GM18867 (cell line): Measurements from ENCODE around the gene SETBP1.

Experiments used
- ATAC-seq: cut with Tn5 transposase; IDR thresholded peaks from one replicate; pipeline ENCODE4 v1.9.1; 2021; ENCODE audit warnings: mild to moderate bottlenecking, moderate library complexity; ENCODE audit not compliant: unreplicated experiment

Gene SETBP1

DNA sequence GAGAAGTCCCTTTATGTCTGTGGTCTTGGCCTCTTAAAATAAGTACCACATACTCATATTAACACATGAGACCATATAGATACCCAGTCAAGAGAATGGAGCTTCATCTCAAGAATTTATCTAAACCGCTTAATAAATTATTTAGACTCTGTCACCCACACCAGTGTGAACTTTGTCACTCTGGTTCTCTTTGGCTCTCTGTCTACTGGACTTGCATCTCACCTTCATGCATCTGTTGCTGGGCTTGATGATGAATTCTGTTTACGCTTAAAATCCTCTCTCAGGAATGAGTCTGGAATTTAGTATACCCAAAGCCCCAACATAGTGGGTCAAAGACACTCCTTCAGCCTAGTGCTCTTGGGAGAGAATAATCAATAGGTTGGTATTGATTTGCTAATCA is 73.9 kb downstream of the SETBP1 start:
- no peak for ATAC-seq

DNA sequence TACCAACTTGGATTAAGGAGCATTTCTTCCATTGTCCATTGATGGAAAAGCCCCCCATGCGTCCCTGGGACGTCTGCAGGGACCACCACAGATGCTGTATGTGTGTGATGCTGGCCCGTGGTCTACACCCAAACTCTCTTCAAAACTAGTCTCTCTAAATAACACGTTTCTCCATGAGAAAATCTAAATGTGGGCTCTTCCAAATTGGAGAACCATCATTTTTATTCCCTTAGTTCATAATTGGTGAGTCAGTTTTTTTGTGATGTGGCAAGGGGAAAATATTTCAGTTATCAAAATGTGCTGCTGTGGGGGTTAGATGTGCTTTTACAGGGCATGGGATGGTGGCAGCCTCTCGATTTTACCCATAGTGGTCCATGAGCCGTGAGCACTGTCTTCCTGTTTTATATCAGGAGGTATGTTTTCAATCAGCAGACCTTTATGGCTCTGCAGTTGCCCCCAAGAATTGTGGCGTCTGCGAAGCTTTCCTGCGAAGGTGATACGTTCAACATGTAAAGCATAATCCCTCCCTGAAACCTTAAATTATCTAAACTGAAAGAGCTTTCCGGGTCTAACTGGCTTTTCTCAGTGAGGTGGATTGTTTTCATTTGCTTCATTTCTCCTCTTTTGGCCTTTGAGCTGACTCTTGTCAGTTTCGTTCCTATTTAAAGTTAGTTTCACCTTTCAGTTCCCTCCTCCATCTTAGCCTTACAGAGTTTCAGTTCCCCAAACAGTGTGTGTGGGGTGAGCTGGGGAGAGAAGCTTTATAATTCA is 78.4 kb downstream of the SETBP1 start:
- ATAC-seq, result peak; percentile 96

DNA sequence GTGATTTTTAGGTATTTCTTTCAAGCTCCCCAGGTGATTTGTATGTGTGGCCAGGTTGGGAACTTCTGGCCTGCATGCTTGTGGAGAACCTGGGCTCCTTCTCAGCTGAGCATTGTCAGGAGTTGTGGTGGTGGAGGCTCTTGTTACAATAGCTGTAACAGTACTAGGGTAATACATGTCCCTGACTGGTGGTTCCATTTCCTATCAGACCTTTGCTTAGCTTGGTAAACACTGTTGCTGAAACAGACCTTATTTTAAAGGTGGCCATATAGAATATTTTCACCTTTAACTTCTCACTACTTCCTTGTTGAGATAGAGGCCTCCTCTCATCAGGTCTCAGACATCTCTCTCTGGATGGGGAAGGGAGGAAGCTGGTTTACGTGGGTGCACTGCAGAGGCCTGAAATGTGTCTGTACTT is 79.2 kb downstream of the SETBP1 start:
- ATAC-seq, result peak; percentile 54

DNA sequence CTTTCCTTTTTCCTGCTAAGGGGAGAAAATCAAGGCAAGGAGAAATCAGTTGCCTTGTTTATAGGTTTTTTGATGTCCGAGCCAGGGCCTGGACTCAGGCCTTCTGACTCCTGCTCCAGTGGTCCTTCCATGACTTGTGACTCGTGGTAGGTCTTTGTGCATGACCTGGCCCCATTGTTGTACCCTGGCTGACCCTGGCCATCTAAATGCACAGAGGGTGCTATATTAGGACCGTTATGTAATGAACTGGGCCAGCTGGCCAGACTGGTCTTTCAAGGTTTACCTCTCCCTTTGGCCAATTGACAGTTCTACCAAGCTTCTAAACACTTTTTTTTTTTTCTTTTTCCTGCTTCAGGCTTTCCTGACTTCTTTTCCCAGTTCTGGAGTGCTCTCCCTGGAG is 81.1 kb downstream of the SETBP1 start:
- ATAC-seq, result no peak

DNA sequence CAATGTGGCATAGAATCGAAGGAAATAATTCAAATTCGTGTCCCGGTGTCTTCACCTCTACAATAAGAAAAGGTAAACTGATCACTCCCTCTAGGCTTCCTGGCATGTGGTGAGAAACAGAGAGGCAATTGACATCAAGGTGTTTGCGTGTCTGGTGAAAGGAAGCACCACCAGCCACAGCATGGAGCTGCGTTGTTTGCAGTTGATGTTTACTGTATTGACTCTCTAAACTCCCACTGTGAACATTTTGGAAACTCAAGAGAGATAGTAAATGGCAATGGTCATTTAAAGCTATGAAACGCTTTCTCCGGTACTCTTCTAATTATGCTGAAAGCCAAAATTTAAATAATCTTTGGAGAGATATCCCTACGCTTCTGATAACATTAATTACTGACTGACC is 82.6 kb downstream of the SETBP1 start:
- no peak for ATAC-seq

DNA sequence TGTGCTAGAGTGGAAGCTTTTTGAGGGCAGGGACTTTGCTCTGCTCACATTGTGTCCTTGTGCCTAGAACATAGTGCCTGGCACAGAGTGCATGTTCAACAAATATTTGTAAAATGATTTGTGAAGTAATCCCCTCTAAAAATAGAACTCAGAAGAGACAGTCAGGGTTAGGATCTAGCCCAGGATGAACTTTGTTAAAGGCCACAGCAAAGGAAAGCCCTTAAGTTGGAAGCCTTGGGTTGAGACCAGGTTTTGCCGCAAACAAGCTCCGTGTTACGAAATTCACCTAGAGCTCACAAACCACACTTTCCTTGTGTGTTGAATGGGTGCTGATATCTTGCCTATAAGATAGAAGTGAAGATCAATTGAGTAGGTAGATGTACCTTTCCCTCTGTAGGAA is 84.2 kb downstream of the SETBP1 start:
- no peak for ATAC-seq

DNA sequence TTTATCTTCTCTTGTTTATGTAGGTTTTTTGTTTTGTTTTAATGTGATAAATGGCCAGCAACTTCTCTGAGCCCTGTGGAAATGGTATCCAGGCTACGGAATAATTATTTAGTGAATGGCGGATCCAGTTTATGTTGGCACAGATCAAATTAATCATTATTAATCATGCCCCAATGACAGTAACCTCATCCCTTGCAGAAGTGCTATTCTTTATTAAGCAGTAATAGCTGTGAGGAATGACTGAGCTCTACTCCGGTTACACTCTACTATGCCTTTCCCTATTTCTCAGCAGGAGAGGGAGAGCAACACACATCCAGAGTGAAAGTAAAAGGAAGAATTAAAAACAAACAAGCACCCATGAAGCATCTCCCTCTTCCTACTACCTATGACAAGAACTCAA is 84.8 kb downstream of the SETBP1 start:
- ATAC-seq, result no peak

DNA sequence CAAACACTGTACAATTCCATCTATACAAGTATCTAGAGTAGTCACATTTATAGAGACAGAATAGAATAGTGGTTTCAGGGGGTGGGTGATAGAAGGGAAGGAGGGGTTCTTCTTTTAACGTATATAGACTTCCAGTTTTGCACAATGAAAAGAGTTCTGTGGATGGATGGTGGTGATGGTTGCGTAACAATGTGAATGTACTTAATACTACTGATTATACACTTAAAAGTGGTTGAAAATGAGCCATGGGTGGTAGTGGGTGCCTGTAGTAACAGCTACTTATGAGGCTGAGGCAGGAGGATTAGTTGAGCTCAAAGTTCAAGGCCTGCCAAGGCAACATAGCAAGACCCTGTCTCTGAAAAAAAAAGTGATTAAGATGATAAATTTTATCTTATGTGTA is 85.8 kb downstream of the SETBP1 start:
- no peak for ATAC-seq

DNA sequence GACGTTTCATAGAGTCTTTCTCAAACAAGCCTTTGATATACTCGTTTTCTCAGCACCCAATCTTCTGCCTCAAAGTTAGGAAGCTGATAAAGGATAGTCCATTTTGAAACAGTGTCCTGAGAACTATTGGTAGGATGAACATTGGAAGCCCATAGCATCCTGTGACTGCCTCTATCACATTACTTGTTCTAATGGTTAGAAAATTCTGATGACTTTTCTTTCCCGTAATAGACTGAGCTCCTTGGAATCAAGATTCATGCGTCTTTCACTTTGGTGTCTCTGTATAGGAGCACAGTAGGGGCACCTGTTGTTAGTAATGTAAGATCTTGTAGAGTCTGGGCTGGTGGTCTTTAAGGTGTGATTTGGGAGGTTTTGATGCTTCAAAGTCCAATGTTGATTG is 87.1 kb downstream of the SETBP1 start:
- ATAC-seq, result no peak

DNA sequence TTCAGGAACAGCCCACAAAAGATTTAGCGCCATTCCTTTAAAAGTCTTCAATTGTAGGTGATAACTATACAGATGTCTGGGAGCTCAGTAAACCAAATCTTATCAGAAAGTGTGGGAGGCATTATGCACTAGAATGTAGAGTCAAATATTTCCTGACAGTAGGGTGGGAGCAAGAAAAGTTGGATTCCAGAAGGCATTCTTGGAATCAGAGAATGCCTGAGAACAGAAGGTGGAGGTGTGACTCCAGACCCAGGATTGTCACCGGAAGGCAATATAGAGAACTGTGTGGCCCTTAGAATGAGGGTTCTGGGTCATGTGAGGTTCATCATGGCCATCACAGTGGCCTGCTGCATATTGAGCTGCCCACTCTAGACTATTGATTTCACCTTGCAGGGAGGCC is 90.0 kb downstream of the SETBP1 start:
- ATAC-seq, result no peak

DNA sequence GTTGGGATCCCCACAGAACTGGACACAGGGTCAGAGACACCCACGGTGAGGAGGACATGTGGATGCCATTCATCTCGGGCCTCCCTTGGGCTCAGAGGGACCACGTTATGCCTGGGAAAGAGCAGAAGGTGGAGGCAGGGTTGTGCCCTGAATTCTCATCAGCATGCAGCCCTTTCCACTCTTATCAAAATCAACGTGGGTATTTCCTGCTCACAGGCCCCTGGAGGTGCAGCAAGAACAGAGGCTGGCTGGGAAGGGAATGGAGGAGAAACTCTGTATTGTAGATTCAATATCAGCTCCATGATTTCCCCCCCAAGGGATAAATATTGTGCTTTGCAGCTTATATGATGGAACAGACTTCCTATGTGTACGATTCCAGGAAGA is 90.9 kb downstream of the SETBP1 start:
- ATAC-seq, result no peak

DNA sequence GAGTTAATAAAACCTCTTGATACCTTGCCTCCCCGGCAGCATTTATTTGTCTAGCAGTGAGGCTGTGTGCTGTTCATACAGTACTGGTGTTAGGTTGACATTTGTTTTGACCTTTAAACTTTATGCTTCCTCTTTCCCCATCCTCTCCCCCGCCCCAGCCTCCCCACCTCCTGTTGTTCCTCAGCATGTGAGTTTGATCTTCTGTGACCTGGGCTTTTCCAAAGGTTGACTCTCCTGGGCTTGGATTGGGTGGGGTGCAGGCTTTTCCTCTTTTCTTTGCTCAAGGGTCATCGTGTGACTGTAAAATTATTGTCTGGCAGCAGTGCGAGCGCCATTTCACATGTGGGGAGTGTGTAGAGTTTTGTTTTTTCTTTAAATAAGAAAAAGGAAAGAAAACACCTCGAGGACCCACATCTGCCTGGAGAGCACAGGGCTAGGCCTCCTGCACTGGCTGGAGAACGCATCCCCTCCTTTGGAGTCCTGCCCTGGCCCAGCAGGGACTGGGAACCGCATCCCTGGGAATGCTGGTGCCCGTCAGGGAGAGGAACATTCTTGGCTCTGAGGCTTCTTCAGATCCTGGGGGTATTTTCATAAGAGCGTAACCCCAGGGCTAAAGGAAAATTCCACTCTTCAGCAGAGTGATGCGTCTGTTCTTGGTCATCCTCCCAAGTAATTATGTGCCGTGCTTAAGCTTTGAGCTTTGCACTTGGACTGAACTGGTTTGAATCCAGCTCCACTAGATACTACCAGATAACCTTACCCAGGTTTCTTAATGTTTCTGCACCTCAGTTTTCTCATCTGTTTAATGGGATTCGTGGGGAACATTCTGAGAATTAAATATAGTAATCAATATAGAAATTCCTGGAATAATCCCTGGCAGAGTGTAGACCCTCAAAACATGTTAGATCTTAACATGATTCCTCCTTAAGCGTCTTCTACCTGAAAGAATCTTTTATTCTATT is 91.5 kb downstream of the SETBP1 start:
- no peak for ATAC-seq

DNA sequence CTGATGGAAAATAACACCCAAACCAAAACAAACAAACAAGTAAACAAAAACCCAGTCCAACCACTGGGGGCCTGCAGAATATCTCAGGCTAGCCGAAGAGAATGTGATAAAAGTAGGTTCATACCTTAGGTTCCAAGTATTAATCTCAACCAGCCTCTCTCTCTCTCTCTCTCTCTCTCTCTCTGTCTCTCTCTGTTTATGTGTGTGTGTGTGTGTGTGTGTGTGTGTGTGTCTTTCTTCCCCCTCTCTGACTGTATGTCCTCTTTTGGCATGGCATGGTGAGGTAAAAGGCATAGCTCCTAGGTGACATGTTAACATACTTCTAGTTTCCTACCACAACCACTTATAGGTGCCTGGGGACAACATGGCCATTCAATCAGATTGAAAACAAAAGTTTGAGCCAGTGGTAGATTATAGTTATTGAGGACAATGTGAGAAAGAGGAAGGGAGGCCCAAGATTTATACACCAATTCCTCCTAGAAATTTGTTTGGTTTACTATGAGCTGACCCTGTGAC is 93.0 kb downstream of the SETBP1 start:
- peak; percentile 45 for ATAC-seq

DNA sequence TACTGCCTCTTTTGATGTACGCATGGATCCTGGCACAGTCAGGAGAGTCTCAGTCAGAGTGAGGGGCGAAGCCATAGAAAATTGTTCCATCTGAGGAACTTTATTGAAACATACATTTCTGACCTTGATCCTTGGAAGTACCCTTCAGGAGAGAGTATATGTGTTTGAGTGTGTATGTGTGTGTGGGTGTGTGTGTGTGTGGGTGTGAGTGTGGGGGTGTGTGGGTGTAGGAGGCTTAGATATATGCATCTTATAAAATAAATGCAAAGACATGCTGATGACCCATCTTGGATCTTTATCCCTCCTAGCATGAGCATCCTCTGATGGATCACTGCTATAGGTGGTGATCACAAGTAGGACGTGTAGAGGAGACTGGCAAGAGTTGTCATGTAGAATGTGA is 93.5 kb downstream of the SETBP1 start:
- no peak for ATAC-seq

DNA sequence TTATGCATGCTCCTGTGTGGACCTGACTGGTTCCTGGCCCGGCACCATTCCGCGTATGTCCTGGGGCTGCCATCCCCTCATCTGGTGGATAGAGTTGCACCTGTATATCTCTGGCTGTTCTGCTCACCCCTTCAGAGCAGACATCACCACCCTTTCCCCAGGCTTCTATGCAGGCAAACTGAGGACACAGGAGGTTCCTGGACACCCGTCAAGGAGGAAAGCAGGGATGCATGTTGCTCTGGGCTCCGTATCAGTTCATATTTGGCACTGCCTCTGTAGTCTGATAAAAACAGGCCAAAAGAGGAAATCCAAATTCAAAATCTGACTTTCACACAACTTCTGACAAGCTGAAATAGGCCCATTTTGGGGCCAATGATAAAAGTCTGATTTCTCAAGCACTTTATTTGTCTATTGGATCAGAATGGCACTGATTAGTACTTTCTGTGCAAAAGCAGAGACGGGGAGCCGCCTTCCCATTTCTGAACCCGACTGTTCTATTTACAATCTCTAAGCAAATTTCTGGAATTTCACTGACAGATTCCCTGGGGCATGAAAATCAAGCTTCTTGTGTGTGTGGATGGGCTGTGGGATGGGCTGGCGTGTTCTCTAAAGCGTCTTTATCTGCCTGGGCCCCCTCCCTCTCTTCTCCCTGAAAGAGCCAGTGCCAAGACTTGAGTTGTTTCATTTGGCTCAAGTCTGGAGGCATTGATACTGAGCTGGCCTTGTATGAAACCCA is 96.9 kb downstream of the SETBP1 start:
- ATAC-seq, result no peak

DNA sequence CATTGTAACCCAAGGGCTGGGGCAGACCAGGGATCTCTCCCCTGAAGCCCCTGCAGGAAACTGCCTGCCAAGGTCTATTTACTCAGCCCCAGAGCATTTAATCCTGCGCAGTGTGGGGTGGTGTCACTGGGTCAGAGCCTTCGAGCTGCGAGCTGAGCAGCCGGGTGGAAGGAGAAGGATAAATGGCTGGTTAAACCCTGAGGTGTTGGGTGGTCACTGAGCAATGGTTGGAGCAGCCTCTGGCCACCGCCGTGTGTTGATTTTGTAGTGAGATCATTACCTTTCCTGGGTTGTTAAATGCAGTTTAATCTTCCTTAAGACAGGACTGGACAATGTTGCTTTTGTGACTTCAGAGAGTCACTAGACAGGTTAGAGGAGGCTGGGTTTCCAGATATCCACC is 98.1 kb downstream of the SETBP1 start:
- no peak for ATAC-seq

DNA sequence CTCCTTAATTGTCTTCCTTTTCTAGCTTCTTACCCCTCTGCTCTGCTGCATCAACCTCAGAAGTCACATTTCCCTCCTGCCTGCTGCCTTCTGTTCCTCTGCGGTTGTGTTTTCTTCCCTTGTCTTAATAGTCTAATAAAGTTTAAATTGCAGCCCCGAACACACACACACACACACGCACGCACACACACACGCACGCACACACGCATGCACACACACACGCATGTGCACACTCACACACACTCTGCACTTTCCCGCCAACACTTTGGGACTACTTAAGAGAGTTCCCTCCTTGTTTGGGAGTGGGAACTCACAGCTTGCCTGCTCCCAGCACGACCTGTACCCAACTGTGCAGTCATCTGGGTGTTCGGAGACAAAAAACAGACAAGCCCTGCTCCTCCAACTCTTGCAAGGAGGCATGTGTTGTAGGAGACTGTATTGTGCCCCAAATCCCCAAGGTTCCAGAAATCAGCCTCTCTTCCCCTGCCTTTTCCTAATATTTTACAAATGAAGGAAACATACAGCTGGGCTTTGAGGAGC is 99.1 kb downstream of the SETBP1 start:
- no peak for ATAC-seq

DNA sequence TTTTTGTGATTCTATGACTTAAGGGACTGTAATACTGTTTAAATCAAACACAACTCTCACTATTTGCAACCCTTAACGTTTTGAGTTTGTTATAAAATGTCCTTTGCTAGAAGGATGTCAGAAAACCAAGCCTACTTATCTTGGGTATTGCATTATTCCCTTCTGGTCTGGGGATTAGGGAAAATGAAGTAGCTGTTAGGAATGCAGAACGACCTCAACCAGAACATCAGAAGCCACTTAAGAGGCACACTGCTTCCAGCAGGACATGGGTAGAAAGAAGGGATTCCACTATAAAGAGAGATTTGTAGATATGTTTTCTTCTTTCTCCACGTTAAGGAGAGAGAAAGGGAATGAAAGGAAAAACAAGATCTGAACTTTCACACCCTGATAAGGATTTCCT is 101.2 kb downstream of the SETBP1 start:
- no peak for ATAC-seq

DNA sequence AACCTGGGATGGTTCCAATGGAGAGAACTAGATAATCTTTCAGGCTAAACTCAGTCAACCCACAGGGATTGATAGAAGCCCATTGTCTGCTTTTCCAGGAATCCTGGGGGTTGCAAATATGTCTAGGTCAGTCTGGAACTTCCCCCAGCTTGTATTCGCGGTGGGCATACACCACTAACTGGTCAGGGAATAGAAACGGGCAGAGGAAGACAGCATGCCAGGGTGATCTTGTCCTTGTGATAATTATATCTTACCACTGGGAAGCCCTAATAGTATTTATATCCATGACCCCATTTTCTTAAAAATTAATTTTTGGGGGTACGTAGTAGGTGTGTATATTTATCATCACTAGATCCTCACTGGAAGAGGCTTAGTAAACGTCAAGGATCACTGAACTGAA is 101.9 kb downstream of the SETBP1 start:
- ATAC-seq, result no peak

DNA sequence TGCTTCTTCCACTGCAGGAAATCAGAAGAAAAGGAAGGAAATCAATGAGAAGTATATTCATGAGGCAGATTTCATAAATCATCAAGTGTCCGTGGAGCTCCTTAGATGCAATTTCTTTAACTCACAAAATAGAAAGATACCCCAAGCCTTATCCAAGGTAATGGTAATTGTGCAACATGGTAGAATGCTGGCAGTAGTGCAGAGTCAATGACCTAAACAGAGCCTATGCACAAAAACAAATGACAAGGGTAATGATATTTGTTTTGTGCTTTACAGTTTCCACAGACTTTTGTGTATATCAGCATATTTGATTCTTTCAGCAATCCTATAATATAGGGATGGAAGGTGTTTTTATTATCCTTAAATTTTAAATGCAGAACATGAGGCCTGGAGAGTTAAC is 102.7 kb downstream of the SETBP1 start:
- ATAC-seq, result no peak

DNA sequence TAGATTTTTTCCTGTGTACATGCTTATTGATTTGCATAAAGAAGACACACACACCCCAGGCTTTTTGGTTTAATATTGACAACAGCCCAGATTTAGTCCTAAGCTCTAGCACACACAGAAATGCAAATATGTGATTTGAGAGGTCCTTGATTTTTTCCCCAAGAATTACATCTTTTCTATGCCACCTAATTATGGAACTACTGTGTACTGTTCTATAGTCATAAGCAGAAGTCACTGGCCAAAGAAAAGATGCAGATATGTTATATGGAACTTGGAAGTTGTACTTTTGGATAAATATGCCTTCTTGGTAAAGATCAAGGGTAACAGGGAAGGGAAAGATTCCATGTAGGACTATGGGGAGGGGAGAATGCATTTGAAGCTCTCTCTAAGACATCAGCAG is 105.6 kb downstream of the SETBP1 start:
- ATAC-seq, result peak; percentile 45
